HG03521 (cell line): Measurements from ENCODE around the gene CALHM1.
"Not testable (repeated sequence)": the region's sequence is repeated elsewhere in the genome, so short reads cannot be mapped to it uniquely, and the experiment has no call there.

Experiments
- ATAC-seq: cut with Tn5 transposase; IDR thresholded peaks from one replicate; pipeline ENCODE4 v1.9.1; 2021; ENCODE audit warnings: mild to moderate bottlenecking, moderate library complexity; ENCODE audit not compliant: unreplicated experiment

The CALHM1 gene

DNA sequence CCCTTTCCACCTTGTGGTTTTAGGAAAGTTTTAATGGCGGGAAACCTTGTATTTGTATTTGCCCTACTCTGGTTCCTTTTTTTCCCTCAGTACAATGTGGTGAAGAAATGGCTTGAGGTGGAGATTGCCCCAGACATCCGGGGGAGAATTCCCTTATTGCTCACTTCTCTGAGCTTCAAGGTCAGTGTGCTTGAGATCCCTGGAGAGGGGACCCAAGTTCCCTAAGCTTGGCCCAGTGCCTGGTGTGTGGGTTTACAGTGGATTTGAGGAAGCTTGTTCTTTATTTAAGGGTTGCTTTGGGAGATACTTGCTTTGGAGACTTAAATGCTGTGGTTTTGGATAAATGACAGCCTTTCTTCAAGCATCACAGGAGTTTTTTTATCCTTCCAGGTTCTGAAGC lies 24.8 kb downstream of the CALHM1 start:
- no peak for ATAC-seq

DNA sequence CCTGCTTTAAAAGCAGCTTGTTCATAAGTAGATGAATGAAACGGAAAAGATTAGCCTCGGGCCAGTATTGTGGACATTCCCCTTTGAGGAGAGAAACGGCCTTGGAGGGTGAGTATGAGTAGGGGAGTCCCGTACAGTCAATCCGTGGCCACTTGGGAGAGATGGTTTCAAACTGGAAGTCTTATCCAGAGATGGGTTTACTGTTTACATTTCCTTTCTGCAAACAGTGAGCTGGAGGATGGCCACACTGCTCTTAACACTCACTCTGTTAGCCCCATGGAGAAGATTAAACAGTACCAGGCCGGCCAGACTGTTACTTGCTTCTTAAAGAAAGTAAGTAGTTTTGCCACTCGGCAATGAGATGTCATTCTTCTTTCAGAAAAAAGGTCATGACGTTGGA lies 26.8 kb downstream of the CALHM1 start:
- ATAC-seq, result no peak

DNA sequence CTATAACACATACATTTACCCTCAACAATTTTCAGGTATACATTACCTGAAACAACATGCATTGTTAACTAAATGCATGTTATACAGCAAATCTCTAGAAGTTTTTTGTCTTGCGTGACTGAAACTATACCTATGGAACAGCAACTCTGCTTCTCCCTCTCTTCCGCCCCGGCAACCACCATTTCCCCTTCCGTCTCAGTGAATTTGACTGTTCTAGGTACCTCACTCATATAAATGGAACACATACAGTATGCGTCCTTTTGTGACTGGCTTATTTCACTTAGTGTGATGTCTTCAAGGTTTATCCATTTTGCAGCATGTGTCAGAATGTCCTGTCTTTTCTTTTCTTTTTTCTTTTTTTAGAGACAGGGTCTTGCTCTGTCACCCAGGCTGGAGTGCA lies 29.1 kb downstream of the CALHM1 start:
- ATAC-seq, result no peak

DNA sequence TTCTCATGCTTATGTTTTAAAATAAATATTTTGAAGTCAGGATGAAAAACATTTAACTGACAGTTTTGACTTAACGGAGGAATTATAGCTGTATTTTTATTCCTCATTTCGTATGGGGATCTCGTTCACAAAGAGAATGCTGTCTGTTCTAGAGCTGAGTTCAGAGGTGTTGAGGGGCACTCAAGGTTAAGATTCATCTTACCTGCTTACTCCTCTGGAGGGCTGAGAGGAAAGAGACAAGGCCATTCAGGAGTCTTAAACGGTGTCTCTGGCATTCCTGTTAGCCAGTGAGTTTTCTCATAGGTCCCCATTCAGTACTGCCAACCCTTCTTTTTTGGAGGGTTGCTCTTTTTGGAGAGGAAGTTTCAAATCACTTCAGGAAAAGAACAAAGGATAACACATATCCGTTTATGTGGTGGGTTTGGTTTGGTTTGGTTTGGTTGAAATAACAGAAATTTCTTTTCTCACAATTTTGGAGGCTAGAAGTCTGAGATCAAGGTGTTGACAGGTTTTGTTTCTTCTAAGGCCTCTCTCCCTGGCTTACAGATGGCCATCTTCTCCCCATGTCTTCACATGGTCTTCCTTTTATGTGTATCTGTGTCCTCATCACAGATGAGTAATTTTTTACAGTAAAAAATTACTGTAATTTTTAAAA lies 29.6 kb downstream of the CALHM1 start:
- no peak for ATAC-seq

DNA sequence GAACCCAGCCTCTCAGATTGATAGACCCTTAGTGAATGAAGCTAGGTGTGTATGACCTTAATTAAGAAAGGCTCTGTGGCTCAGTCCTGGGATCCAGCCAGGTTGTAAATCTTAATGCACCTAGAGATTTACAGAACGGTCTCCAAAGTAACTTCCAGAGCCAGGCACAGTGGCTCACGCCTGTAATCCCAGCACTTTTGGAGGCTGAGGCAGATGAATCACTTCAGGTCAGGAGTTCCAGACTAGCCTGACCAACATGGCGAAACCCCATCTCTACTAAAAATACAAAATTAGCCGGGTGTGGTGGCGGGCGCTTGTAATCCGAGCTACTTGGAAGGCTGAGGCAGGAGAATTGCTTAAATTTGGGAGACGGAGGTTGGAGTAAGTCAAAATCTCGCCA lies 30.8 kb downstream of the CALHM1 start:
- no peak for ATAC-seq

DNA sequence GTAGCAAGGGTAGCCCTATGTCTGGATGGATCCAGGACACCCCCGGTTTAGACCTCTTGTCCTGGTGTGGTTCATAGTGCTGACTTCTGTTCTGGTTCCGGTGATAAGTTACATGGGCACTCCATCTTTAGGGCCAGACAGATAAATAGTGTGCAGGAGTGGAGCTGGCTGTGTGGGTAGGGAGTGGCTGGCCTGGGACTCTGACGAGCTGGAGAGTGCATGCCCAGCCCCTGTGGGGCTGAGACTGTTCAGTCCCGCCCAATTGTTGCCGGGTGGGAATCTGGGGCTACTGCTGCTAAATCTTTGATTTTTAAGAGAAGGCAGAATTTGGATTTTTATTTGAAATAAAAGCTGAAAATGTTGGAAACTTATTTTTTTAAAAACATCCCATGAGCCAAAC lies 35.0 kb downstream of the CALHM1 start:
- no peak for ATAC-seq

DNA sequence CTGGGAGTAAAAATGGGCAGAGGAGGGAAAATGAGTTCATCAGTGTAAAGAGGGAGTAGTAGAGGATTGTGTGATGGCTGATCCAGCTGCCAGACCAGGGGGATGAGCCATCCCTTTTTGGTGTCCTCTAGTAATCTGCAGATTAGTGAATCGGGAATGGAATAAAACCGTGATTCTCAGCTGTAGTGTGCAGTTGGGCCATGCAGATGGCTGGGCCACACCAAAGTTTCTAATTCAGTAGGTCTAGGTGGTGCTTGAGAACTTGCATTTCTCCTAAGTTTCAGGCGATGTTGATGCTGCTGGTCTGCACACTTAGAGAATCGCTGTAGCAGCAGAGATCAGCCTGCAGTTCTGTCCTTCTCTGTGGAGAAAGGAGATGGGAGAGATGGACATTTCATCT lies 39.6 kb downstream of the CALHM1 start:
- no peak for ATAC-seq

DNA sequence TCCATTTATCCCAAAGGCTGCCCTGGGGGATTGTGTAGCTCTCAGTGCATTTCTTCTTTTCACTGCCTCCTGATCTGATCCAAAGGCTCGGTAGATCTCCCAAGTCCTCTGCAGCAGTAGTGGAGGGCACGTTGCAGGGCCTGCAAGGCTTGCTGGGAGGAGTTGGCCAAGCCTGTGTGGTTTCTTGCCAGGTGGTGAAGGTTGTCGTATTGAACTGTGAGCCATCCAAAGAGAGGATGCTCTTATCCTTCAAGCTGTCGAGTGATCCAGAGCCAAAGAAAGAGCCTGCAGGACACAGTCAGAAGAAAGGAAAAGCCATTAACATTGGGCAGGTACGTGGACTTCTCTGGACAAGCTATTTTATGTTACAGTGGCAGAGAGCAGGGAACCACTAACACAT lies 41.1 kb downstream of the CALHM1 start:
- ATAC-seq, result no peak

DNA sequence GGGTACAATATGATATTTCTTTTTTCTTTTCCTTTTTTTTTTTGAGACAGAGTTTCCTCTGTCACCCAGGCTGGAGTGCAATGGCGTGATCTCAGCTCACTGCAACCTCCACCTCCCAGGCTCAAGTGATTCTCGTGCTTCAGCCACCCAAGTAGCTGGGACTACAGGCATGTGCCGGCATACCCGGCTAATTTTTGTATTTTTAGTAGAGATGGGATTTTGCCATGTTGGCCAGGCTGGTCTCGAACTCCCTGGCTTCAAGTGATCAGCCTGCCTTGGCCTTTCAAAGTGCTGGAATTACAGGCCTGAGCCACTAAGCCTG lies 41.6 kb downstream of the CALHM1 start:
- not testable (repeated sequence) for ATAC-seq

DNA sequence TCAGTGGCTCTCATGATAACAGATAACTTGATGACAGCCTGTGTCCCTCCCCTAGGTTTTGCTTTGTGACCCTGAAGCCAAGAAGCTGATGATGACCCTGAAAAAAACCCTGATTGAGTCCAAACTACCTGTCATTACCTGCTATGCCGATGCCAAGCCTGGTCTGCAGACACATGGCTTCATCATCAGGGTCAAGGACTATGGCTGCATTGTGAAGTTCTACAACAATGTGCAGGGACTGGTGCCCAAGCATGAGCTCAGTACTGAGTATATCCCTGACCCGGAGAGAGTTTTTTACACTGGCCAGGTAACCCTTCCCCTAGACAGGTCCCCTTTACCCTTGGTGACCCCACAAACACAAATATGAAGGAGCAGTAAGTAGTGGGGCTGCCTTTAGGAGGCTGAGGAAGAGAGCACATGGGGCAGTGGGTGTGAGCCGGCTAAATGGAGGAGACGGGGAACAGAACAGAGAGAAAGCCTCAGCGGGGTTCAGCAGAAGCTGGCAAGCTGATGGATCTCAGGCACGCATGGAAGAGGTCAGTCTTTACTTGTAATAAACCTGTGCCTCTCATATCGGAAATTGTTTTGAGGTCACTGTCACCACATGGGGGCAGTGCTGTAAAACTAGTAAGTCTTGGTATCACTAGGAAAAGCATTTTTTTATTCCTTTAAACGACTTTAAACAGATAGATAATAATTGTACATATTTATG lies 42.1 kb downstream of the CALHM1 start:
- no peak for ATAC-seq

DNA sequence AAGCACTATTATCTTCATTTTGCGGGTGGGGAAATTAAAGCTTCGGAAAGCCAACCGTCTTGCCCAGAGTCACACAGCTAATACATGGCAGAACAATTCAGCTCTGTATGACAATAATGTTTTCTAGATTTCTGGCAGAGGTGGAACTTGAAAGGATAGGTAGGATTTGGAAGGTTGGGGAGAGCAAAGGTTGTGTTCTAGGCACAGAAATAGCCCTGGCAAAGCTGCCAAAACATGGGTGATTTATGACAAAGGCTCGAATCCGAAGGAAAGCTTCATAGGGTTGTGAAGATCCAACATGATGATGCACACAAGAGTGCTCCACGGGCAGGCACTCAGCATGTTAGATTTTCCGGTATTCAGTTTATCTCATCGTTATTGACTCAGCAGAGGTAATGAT lies 43.1 kb downstream of the CALHM1 start:
- no peak for ATAC-seq

DNA sequence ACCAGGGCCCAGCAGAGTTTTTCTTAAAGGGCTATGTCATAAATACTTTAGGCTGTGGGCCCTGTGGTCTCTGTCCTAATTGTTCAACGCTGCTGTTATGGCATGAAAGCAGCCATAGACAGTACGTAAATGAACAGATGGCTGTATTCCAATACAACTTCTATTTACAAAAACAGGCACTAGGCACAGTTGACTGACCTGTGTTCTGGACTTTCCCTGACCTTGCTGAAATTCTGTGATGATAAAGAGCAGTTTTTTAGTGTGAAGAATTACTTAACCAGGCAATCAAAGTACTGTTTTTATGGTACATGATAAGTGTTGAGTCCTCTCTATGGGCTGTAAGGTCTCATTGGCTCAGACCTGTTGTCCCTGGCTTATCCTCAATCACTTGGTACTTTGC lies 45.1 kb downstream of the CALHM1 start:
- no peak for ATAC-seq
